GM20000 (cell line): ENCODE measurements around the gene MLXIP.

ENCODE experiments used
- DNase-seq: peaks from one replicate; pipeline ENCODE4 v3.0.0; 2012; ENCODE audit warnings: low spot score
- TF ChIP-seq, protein P1 (sequence below): IDR thresholded peaks from 2 replicates; pipeline ENCODE4 v1.5.1; 2012; ENCODE audit warnings: mild to moderate bottlenecking, control low read depth; ENCODE audit errors: extremely low read depth, missing control alignments

Gene MLXIP

DNA sequence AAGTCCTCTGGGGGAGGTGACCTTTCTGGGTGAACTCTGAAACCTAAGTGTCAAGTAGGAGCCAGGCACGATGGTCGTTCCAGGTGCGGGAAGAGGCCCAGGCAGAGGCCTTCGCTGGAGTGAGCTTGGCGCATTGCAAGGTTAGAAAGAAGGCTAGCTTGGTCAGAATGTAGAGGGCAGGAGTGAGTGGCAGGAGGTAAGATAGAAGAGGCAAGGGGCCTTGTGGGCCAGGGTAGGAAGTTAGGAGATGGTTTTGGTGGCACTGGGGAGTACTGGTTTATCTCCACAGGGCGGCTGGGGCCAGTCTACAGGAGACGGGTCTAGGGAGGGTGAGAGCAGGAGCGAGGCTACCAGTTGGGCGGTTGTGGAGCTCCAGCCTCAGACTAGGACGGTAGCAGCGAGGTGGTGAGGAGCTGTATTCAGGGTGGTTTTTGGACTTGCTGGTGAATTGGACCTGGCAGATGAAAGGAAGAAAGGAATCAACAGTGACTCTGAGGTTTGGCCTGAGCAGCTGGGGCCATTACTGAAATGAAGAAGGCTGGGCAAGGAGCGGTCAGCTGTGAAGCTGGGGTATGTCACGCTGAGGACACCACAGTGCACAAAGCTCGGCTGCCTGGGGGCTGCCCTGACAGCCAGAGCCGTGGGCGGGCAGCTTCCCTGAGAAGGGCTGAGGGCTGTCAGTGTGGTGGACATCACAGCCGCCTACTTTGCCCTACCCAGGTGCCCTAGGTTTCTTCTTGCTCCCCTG, 9.0 kb downstream of the MLXIP start:
- TF ChIP-seq, protein P1, sequence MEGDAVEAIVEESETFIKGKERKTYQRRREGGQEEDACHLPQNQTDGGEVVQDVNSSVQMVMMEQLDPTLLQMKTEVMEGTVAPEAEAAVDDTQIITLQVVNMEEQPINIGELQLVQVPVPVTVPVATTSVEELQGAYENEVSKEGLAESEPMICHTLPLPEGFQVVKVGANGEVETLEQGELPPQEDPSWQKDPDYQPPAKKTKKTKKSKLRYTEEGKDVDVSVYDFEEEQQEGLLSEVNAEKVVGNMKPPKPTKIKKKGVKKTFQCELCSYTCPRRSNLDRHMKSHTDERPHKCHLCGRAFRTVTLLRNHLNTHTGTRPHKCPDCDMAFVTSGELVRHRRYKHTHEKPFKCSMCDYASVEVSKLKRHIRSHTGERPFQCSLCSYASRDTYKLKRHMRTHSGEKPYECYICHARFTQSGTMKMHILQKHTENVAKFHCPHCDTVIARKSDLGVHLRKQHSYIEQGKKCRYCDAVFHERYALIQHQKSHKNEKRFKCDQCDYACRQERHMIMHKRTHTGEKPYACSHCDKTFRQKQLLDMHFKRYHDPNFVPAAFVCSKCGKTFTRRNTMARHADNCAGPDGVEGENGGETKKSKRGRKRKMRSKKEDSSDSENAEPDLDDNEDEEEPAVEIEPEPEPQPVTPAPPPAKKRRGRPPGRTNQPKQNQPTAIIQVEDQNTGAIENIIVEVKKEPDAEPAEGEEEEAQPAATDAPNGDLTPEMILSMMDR, result no peak

DNA sequence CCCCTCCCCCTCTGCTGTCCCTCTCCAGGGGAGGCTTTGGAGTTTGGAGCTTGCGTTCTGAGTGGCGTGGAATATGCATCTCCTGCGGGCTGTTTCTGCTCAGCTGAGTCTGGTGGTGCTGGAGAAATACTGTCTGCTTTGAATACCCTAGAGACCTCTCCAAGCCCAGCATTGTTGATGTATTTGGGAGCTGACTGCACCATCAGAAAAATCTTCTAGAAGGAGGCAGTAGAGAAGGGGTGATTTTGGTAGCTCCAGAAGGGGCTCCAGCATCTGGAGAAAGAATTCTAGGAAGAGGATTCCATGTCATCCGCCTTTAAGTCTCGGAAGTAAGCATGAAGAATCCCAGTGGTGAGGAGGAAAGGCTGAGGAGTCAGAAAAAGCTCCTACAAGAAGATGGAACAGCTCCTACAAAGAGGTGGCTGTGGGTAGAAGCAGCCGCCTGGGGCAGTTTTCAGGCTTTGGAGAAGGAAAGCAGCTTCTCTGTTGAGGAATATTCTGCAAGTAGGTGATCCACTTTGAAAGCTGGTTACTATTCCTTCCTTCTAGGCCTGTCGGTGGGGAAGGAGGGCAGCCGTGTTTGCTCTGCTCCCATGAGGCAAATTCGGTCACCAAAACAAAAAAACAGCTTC, 9.7 kb downstream of the MLXIP start:
- TF ChIP-seq, protein P1, result no peak
- no peak for DNase-seq

More for the DNA sequence above, 9.0 kb downstream of the MLXIP start:
- no peak for DNase-seq

DNA sequence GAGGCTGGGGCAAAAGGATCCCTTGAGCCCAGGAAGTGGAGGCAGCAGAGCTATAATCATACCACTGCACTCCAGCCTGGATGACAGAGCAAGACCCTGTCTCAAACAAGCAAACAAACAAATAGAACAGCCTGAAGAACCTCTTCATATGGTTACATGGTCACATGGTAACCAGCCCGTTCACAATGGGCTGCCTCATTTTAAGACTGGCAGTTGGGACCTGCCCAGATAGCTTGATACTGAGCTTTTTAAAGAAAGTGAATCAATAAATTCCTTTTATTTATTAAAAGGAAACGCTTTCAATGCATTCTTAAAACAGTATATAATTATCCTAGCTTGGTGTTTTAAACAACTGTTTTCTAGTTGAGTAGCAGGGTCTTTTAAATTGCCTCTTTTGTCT, 10.5 kb downstream of the MLXIP start:
- no peak for DNase-seq
- TF ChIP-seq, protein P1, result no peak

DNA sequence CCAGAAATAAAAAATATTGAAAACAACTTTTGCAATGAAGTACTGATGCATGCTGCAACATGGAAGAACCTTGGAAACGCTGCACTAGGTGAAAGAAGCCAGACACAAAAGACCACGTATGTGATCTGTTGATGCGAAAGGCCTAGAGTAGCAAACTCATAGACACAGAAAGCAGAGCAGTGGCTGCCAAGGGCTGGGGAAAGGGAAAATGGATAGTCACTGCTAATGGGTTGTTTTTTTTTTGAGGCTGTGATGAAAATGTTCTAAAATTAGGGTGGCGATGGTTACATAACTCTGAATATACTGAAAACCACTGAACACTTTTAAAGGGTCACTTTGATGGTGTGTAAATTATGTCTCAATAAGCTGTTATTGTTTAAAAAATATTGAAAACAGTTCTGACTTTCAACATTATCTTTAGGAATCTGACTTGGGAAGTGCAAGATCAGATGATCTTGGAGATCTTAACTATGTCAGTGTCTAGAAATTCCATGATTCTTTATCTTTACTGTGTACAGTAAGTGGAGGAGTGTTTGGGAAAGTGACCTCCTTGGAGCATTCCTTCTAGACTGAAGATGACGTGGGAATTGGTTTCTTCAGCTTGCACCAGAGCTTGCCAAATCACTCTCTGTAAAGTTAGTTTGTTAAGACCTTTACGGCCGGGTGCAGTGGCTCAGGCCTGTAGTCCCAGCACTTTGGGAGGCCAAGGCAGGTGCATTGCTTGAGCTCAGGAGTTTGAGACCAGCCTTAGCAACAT, 12.4 kb downstream of the MLXIP start:
- DNase-seq, result no peak
- TF ChIP-seq, protein P1, result no peak

DNA sequence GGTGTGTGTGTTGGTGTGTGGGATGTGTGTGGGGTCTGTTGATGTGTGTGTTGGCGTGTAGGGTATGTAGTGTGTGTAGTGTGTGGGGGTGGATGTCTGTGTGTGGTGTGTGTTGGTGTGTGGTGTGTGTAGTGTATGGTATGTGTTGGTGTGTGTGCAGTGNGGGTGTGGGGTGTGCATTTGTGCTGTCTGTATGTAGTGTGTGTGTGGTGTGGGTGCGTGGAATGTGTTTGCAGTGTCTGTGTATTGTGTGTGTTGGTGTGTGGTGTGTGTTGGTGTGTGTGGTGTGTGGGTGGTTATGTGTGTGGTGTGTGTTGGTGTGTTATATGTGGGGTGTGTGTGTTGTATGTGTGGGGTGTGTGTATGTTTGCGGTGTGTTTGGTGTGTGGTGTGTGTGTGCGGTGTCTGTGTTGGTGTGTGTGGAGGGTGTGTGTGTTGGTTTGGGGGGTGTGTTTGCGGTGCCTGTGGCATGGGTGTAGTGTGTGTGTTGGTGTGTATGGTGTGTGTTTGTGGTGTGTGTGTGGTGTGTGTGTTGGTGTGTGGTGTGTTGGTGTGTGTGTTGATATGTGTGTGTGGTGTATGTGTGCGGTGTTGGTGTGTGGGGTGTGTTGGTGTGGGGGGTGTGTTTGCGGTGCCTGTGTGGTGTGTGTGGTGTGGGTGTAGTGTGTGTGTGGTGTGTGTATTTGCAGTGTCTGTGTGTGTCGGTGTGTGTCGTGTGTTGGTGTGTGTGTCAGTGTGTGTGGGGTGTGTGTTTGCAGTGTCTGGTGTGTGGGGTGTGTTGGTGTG, 14.7 kb downstream of the MLXIP start:
- no peak for DNase-seq
- TF ChIP-seq, protein P1, result no peak

DNA sequence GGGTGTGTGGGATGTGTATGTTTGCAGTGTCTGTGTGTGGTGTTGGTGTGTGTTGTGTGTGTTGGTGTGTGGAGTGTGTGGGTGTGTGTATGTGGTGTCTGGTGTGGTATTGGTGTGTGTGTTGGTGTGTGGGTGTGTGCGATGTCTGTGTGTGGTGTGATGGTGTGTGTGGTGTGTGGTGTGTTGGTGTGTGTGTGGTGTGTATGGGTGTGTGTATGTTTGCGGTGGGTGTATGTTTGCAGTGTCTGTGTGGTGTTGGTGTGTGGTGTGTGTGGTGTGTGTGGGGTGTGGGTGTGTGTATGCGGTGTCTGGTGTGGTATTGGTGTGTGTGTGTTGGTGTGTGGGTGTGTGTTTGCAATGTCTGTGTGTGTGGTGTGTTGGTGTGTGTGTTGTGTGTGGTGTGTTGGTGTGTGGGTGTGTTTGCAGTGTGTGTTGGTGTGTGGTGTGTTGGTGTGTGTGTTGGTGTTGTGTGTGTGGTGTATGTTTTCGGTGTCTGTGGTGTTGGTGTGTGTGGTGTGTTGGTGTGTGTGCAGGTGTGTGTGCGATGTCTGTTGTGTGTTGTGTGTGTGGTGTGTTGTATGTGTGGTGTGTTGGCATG, 15.7 kb downstream of the MLXIP start:
- TF ChIP-seq, protein P1, result no peak
- no peak for DNase-seq
